K562 treated with DMSO at 1 percent for 12 hours (cell line): ENCODE measurements around the gene UBE2I. TPM values are rescaled to one million over a fixed set of nuclear protein-coding genes. Genes with fewer than 3 reads are reported as not detected.

Source experiments
- total RNA-seq: library from RNA; unstranded; fragments of 300-600 nt; gene quantifications from 2 replicates; pipeline ENCODE4 v1.2.3, GENCODE V29; 2022; ENCODE audit not compliant: insufficient read depth

UBE2I gene
- total RNA-seq: 59.0 and 74.5 TPM in 2 replicates

DNA sequence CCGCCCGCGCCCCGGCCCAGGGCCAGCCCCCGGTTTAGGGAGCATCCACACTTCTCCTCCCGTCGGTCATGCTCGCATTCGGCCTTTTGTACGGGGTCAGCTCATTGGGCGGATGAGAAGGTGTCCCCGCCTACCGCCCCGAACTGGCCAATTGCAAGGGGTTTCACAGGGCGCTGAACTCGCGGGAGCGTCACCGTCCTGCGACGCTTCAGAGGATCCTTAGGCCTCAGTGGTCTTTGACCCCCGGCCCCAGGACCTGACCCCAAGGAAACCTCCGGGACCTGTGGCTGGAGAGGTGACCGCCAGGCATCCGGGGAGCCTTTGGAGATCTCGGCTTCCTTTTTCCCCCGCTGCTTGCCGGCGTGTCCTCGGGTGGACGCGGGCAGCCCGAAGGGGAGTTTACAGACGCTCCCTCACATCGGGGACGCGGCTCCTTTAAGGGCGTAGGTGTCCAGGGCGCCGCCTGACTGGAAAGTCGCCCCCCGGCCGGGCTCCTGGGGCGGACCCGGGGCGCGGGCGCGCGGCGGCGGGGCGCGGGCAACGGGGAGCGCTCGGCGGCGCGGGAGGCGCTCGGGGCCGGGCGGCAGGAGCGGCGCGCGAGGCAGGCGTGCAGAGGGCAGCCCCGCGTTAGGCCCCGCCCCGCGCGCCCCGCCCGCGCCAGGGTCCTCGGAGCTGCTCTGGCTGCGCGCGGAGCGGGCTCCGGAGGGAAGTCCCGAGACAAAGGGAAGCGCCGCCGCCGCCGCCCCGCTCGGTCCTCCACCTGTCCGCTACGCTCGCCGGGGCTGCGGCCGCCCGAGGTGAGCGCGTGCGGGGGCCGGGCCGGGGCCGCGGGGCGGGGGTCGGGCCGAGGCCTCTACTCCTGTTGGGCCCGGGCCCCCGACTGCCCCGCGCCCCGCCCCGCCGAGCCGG lies at the start of gene UBE2I:
UBE2I (plus strand) TSS at position 660 of the 909 bp plus-strand sequence. CDS start 4,395 bp downstream, outside the sequence.

GRCh38 chr16:1333149-1333812 lies 23.8 kb downstream of the UBE2I start, which contains the start of gene BAIAP3:
TSS of gene BAIAP3 (plus strand) at chr16:1333645. CDS start at chr16:1338550, 4,905 bp downstream.

DNA sequence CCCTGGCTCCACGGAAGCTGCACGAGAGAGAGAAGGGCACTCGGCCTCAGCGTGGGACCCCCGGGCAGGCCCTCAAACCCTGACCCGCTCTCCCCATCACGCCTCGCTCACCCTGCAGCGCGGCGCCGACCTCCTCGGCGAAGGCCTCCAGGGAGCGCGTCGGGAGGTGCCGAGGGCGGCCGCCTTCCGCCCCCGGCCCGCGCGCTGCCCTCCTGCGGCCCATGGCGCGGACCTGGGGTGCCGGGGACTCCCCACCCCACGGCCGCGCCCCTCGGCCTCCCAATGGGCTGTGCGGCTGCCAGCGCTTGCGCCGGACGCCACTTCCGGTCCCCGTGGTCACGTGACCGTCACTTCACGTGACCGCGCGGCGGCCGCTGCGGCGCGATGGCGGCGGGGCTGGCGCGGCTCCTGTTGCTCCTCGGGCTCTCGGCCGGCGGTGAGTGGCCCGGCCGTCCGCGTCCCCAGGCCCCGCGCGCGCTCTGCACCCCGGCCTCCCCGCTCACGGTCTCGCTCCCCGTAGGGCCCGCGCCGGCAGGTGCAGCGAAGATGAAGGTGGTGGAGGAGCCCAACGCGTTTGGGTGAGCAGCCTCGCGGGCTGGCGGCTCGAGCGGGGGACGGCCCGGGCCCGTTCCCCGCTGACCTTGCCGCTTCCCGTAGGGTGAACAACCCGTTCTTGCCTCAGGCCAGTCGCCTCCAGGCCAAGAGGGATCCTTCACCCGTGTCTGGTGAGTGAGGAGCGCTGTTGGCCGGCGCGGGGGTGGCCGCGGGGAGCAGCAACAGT lies 42.3 kb downstream of the UBE2I start, which contains the start of the genes GNPTG and TSR3:
GNPTG (plus strand) TSS at position 350 of the 781 bp plus-strand sequence; CDS start at position 385, 35 bp downstream.
TSR3 (minus strand) TSS at position 297 of the 781 bp plus-strand sequence; CDS start at position 223, 74 bp downstream.

Other genes with a start within 250 kb of the UBE2I start
- gene SSTR5, start 236.9 kb upstream of the UBE2I start, total RNA-seq: not detected in 2 replicates
- not detected in 2 replicates for gene C1QTNF8, start 213.4 kb upstream of the UBE2I start, total RNA-seq
- 0.42 TPM in 1 of 2 replicates, not detected in the other for gene CACNA1H, start 156.5 kb upstream of the UBE2I start, total RNA-seq
- not detected in 2 replicates for gene TPSG1, start 84.4 kb upstream of the UBE2I start, total RNA-seq
- gene TPSB2, start 79.5 kb upstream of the UBE2I start, total RNA-seq: not detected in 2 replicates
- not detected in 2 replicates for gene TPSAB1, start 68.9 kb upstream of the UBE2I start, total RNA-seq
- gene TPSD1, start 53.6 kb upstream of the UBE2I start, total RNA-seq: not detected in 2 replicates
- 7.6 and 8.0 TPM in 2 replicates for gene BAIAP3, start 24.0 kb downstream of the UBE2I start, total RNA-seq
- gene TSR3, start 42.2 kb downstream of the UBE2I start, total RNA-seq: 70.7 and 83.2 TPM in 2 replicates
- gene GNPTG, start 42.3 kb downstream of the UBE2I start, total RNA-seq: 34.2 and 34.8 TPM in 2 replicates
- 8.7 and 22.3 TPM in 2 replicates for gene UNKL, start 105.1 kb downstream of the UBE2I start, total RNA-seq
- gene UQCC4, start 111.1 kb downstream of the UBE2I start, total RNA-seq: 22.0 and 29.5 TPM in 2 replicates
- gene PERCC1, start 121.4 kb downstream of the UBE2I start, total RNA-seq: not detected in 2 replicates
- gene CCDC154, start 134.9 kb downstream of the UBE2I start, total RNA-seq: 2.0 and 2.4 TPM in 2 replicates
- gene CLCN7, start 165.4 kb downstream of the UBE2I start, total RNA-seq: 93.1 and 166 TPM in 2 replicates
- gene PTX4, start 179.3 kb downstream of the UBE2I start, total RNA-seq: not detected in 2 replicates
- 39.8 and 54.2 TPM in 2 replicates for gene TELO2, start 183.7 kb downstream of the UBE2I start, total RNA-seq
- gene TMEM204, start 224.0 kb downstream of the UBE2I start, total RNA-seq: not detected in 2 replicates